GM20000 (cell line): ENCODE results near the gene GRK2.

Experiments
- DNase-seq: peaks from one replicate; pipeline ENCODE4 v3.0.0; 2012; ENCODE audit warnings: low spot score
- TF ChIP-seq, protein P1 (sequence below): IDR thresholded peaks from 2 replicates; pipeline ENCODE4 v1.5.1; 2012; ENCODE audit warnings: mild to moderate bottlenecking, control low read depth; ENCODE audit errors: extremely low read depth, missing control alignments

GRK2 gene

DNA sequence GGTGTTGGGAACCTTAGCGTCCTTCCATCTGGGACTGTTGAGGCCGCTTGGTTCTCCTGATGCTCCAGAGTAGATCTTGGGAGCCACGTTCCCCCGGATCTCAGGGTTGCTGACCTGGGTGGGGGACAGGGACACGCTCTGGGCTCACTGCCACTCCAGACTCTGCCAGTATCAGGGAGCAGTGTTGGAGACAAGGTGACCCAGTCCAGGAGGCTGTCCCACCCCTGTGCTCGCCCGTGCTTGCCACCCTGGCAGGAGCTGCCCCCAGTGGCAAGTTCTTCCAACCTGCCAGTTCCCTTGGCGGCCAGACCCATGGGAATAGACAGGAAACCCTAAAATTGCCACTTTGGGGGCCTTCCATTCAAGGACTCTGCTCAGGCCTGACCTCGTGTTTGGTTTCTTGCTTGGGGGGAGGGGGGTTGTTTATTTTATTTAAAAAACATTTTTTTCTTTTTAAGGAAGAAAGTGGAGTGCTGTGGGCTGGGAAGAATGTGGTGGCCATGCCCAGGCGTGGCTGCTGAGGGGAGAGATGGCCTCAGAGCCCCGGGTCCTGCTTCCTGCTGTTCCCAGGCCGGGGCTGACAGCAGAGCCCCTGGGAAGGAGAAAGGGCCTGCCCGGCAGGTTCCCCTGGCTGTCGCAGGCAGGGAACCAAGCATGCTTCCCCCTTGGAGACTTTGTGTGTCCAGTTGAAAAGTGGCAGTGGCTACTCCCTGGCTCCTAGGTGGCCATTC is 7.2 kb downstream of the GRK2 start:
- DNase-seq, result no peak
- TF ChIP-seq, protein P1, sequence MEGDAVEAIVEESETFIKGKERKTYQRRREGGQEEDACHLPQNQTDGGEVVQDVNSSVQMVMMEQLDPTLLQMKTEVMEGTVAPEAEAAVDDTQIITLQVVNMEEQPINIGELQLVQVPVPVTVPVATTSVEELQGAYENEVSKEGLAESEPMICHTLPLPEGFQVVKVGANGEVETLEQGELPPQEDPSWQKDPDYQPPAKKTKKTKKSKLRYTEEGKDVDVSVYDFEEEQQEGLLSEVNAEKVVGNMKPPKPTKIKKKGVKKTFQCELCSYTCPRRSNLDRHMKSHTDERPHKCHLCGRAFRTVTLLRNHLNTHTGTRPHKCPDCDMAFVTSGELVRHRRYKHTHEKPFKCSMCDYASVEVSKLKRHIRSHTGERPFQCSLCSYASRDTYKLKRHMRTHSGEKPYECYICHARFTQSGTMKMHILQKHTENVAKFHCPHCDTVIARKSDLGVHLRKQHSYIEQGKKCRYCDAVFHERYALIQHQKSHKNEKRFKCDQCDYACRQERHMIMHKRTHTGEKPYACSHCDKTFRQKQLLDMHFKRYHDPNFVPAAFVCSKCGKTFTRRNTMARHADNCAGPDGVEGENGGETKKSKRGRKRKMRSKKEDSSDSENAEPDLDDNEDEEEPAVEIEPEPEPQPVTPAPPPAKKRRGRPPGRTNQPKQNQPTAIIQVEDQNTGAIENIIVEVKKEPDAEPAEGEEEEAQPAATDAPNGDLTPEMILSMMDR, result no peak

DNA sequence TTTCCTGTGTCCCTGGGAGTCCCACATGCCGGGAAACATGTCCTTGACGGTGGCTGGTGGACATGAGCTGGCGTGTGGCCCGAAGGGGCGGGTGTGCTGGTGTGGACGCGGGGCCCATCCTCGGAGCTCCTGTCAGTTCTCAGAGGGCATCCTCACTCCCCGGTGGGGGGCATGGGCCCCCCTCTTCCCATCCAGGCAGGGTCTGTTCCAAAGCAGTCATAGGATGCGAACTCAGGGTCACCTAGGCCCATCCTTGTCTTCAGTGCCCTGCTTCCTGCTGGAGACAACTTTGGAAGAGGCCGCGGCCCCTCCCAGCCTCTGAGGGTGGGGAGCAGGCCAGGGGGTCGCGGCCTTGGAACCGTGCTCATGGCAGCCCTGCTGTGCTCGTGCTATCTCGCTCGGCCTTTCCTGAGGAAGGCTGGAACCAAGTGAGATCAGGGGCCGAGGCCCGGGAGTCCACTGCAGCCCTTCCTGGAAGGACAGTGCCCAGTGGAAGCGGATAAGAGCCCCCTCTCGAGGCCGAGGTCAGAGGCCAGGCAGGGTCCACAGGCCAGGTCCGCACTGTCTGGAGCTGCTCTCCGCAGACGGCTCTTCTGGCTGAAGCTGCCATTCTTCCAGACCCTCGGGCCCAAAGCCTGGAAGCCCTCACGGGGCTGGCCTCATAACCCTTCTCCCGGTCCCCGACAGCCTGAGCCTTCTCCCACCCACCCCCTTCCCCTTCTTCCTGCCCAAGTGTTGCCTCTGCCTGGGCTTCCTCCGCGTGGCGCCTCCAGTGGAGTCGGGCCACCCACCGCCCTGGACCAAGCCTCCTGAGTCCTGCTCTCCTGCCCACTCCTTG is 8.7 kb downstream of the GRK2 start:
- TF ChIP-seq, protein P1, result no peak
- no peak for DNase-seq

DNA sequence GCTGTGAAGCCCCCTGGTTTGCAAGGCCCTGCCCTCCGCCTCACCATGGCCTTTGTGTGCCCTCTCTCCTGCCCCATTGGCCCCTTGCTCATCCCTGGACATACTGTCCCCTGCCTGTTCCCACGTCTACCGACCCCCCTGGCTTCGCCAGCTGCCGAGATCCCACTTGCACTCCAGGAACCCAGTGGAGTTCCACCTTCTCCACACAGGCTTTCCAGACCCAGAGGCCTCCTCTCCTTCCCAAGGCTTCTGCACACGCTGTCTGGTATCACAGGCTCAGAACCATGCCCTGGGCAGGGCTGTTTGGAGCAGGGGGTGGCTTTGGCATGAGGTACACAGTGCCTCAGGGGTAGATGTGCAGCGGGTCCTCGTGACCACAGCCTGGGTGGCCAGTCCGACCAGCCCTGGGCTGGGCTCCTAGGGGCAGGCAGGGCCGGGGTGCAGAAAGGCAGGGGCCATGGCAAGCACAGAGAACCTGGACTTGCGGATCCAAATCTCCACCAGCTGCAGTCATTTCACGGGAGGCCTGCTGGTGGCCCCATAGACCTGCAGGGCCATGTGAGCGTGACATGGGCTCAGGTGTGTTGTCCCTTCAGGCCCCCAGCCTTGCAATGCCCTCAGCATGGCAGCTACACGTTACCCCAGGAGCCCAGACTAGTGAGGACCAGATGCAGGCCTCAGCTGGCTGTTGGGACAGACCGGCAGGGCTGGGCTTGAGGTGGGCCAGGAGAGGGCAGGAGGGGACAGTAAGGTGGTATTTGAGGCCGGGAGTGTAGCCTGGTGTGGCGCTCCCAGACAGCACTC is 9.5 kb downstream of the GRK2 start:
- no peak for DNase-seq
- TF ChIP-seq, protein P1, result no peak

DNA sequence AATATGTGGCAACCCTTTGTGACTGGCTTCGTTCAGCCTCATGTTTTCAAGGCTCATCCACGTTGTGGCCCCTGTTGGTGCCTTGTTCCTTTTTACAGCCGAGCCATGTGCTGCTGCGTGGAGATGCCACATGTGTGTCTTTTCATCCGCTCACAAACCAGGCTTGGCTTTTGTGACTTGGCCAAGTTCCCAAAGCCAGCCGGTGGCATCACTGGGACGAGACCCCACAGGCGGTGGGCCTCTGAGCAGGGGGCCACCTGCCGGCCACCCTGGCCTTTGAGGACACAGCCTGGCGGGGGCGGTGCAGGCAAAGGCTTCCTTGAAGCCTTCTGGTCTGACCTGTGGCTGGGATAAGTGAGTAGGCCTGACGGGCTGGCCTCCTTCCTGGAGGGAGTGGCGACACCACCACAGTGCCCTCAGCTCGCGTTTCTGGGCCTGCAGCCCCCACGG is 10.5 kb downstream of the GRK2 start:
- TF ChIP-seq, protein P1, result peak; percentile 44
- DNase-seq, result no peak

DNA sequence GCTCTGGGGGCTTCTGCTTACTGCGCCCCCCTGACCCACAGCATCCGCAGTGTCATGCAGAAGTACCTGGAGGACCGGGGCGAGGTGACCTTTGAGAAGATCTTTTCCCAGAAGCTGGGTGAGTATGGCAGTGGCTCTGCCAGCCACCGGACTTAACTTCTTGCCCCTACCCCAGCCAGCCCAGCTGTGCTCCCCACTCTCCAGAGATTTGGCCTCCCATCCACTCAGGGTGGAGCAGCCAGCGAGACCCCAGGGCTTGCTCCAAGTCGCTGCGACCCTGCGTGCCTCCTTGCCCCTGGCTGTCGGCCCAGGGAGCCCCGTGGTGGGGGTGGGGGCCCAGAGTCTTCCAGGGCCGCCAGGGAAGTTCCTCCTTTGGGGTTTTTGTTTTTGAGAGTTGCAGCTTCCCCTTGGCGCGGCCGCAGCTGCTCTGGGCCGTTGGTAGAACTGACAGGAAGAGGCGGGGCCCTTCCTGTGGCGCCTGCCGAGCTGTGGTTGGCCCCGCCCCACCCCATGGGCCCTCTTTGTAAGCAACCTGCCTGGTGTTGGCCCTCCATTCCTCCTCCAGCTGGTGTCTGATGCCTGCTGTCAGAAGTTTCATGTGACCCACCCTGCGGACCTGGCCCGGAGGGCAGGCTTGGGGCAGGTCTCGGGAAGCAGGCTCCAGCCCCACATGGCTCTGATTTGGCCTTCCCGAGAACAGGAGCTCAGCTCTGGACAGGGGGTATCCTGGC is 11.1 kb downstream of the GRK2 start:
- TF ChIP-seq, protein P1, result no peak
- peak; percentile 94 for DNase-seq

DNA sequence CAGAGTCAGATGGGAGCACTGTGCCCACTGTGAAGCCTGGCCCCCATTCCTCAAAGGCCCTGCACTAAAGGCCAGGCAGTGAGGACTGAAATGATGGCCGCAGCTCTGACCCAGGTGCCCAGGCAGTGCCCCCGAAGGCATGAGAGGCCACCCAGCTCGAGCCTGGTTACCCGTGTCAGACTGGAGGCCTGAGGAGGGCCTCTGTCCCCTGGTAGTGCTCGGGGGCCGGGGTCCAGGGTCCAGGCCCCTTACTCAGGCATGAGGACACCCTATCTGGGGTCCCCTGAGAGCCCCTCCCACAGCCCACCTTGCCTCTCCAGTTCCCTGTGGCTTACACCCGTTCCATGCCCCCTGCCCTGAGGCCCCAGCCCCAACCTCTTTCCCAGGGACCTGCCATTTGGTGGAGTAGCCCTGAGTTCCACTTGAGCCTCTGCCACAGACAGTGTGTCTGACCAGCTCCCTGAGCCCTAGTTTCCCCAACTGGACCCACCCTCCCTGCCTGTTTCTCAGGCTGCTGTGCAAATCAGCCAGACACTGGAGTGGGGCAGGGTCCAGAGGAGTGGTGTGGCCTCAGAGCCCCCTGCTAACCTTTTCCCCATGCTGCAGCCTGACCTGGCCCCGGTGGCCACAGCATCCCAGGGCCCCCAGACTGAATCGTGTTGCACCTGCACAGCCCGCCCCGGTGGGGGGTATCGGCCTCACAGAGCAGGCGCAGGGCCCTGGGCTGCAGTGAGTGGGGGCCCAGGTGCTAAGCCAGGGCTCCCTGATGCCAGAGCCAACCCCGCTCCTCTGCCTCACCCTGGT is 12.1 kb downstream of the GRK2 start:
- TF ChIP-seq, protein P1, result no peak
- DNase-seq, result no peak
